HL-60 (cell line): ENCODE data around the gene PABPC3.

Source experiments
- CTCF ChIP-seq: IDR thresholded peaks from one replicate; pipeline ENCODE4 v1.5.1; 2011; ENCODE audit warnings: low read length, control low read depth, inconsistent platforms; ENCODE audit not compliant: insufficient read depth
- GABPA ChIP-seq: IDR thresholded peaks from 2 replicates; pipeline ENCODE4 v1.6.1; 2012; ENCODE audit warnings: low read depth
- POLR2AphosphoS5 ChIP-seq: IDR thresholded peaks from 2 replicates; pipeline ENCODE4 v1.6.1; 2012; ENCODE audit warnings: low read depth
- REST ChIP-seq: IDR thresholded peaks from 2 replicates; pipeline ENCODE4 v1.6.1; 2012; ENCODE audit warnings: low read depth; ENCODE audit not compliant: insufficient replicate concordance

- no peak for TF ChIP-seq CTCF
- TF ChIP-seq POLR2AphosphoS5, result no peak
- TF ChIP-seq REST, result no peak
- TF ChIP-seq GABPA, result no peak
Measured at GRCh38 chr13:25069236-25069635, 26.7 kb upstream of the PABPC3 start.
